Measurements from ENCODE around the gene NTN1.

GRCh38 chr17:9287306-9287705 lies 266.0 kb downstream of the NTN1 start:
- no peak for TF ChIP-seq RAD21 (IDR thresholded peaks at IDR 0.05; ENCODE audit: low read length)
- no peak for TF ChIP-seq CTCF (conservative IDR thresholded peaks at IDR 0.05; ENCODE audit: low read depth, low read length)
- no peak for TF ChIP-seq POLR2A (IDR thresholded peaks at IDR 0.05; ENCODE audit: low read depth, low read length)
- TF ChIP-seq RFX5 (IDR thresholded peaks at IDR 0.05; ENCODE audit: low read depth, low read length), result no peak
- TF ChIP-seq MAFK (IDR thresholded peaks at IDR 0.05; ENCODE audit: low read depth, low read length), result no peak
- no peak for TF ChIP-seq BHLHE40 (IDR thresholded peaks at IDR 0.05; ENCODE audit: low read depth, low read length)
- TF ChIP-seq CHD1 (IDR thresholded peaks at IDR 0.05; ENCODE audit: low read depth, low read length), result no peak
- TF ChIP-seq SMC3 (IDR thresholded peaks at IDR 0.05; ENCODE audit: low read depth, low read length), result no peak
- TF ChIP-seq CEBPB (IDR thresholded peaks at IDR 0.05; ENCODE audit: low read depth, low read length), result no peak
- TF ChIP-seq RCOR1 (IDR thresholded peaks at IDR 0.05; ENCODE audit: insufficient replicate concordance, low read length), result no peak
- TF ChIP-seq FOS (IDR thresholded peaks at IDR 0.05; ENCODE audit: low read depth, low read length), result no peak
- TF ChIP-seq MAZ (IDR thresholded peaks at IDR 0.05; ENCODE audit: borderline replicate concordance, low read depth, low read length), result no peak
